HG03342 (cell line): ENCODE data around the gene JPH3.
"Not testable (repeated sequence)": the region's sequence is repeated elsewhere in the genome, so short reads cannot be mapped to it uniquely, and the experiment has no call there.

Experiments
- ATAC-seq: cut with Tn5 transposase; IDR thresholded peaks from one replicate; pipeline ENCODE4 v1.9.1; 2021; ENCODE audit warnings: mild to moderate bottlenecking, moderate library complexity; ENCODE audit not compliant: unreplicated experiment

JPH3 gene

GRCh38 chr16:87572959-87573358 is 29.3 kb upstream of the JPH3 start:
- ATAC-seq: no peak

DNA sequence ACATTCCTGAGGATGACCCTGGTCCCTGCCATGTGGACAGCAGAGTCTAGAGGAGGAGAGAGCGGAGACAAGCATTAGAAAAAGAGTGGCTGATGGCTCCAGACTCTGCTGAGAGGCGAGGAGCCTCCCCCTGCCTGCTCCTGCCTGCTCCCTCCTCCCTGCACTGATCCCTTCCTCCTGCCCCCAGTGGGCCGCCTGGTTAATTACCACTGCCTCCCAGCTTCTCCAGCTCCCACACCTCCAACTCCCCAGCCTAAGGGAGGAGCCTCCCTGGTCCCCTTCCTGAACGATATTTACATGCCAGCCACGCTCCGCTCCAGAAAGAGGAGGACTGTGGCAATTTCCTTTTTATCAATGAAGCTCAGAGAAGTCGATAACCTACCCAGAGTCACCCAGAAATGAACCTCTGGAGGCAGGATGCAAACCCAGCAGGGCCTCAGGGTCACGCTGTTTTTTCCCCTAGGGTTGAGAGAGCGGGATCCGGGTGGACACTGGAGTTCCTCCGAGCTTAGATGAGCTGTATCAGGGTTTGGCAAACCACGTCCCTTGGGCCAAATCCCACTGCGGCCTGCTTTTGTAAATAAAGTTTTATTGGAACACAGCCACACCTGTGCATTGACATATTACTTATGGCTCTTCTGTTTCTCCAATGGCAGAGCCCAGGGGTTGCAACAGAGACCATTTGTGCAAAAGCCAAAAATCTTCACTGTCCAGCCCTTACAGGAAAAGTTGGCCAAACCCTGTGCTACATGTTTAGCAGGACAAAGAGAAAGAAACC is 27.1 kb upstream of the JPH3 start:
- no peak for ATAC-seq

- ATAC-seq: no peak
Measured at GRCh38 chr16:87576171-87576570, 26.1 kb upstream of the JPH3 start.

GRCh38 chr16:87578142-87578930 is 24.0 kb upstream of the JPH3 start:
- ATAC-seq: not testable (repeated sequence)

DNA sequence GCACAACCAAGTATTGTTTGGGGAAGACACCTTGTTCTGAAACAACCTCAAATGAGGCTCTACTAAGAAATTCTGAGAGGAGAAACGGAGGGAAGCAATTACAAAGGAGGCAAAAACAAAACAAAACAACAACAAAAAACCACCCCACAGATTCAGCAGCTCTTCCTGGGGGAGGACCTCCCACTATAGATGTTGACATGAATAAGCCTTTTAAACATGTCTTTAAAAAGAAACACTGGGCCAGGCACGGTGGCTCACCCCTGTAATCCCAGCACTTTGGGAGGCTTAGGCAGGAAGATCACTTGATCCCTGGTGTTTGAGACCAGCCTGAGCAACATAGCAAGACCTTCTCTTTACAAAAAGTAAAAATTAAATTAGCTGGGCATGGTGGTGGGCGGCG is 22.6 kb upstream of the JPH3 start:
- no peak for ATAC-seq

GRCh38 chr16:87580855-87581261 is 21.4 kb upstream of the JPH3 start:
- ATAC-seq: no peak

- no peak for ATAC-seq
Measured at GRCh38 chr16:87581857-87582215, 20.5 kb upstream of the JPH3 start.

GRCh38 chr16:87582216-87582965 is 19.9 kb upstream of the JPH3 start:
- ATAC-seq: no peak

DNA sequence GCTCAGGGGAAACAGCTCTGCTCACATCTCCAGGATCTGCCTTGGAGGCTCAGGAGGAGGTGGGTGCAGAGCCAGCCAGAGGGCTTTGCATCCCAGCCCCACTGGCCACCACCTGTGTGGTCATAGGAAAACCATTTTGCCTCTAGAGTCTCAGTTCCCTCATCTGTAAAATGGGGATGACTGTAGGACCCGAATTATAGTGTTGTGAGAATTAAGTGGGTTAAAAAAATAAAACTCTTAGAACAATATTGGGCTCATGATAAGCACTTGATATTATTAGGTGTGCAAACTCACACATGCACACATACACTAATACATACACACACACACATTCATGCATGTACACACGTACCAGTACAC is 19.4 kb upstream of the JPH3 start:
- ATAC-seq: no peak

DNA sequence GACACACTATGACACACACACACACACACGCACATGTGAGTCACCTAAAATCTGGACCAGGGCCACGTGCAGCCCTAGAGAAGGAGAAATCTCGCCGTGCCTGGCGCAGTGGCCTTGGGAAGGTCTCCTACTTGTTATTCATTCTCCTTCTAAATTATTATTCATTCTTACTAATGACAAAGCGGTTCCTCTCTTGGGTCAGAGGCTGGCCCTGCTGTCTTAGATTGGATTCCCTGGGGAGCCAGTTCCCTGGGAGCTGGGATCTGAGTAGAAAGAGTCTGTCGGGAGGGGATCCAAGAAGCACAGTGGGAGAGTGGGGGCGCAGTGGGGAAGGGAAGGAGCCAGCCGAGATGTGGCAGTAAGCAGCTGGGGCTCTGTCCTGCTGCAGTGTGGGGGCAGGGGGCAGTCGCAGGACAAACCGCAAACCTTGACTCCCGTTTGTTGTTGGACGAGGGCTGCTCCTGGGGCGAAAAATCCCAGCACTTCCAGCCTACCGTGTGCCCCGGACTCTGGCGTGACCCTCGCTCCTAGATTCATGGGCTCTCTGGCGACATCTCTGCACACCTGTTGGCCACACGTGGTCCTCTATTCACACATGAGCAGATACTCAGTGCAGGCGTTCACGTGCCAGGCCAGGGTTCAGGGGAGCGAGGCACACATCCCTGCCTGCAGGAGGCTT is 18.7 kb upstream of the JPH3 start:
- ATAC-seq: no peak

DNA sequence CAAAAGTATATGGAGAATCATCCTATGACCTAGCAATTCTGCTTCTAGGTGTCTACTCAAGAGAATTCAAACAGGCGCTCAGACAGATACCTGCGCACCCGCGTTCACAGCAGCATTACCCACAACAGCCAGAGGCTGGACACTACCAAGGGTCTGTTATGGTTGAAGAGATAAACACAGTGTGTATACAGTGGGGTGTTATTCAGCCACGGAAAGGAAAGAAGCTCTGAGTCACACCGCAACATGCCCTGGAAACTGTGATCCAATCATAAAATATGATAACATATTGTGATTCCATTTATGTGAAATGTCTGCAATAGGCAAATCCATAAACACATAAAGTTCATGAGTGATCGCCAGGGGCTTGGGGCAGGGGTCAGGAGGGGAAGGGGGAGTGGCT is 18.0 kb upstream of the JPH3 start:
- ATAC-seq: no peak

- no peak for ATAC-seq
Measured at GRCh38 chr16:87584975-87585374, 17.3 kb upstream of the JPH3 start.

GRCh38 chr16:87585442-87586200 is 16.7 kb upstream of the JPH3 start:
- no peak for ATAC-seq

DNA sequence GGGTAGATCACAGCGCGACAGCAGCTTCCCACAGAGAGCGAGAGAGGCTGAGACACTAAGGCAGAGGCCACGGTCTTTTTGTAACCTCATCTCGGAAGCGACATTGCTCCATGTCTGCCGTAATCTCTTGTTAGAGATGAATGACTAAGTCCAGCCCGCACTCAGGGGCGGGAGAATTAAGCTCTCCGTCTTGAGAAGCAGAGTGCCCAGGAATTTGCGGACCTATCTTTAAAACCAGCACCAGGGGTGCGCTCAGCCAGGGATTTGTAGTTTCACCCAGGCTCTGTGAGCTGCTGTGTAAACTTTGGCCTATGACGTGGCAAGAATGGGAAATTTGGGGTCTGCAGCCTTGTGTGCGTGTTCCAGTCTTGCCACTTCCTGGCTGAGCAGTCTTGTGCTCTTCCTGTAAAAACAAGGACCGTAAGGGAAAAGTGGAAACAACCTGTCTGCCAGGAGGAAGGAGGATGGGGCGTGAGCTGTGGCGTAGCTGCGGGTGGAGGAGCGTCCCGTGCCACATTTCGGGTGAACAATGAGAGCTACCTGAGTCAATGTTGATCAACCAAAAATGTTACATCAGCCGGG is 16.0 kb upstream of the JPH3 start:
- no peak for ATAC-seq

- no peak for ATAC-seq
Measured at GRCh38 chr16:87587636-87588035, 14.7 kb upstream of the JPH3 start.

DNA sequence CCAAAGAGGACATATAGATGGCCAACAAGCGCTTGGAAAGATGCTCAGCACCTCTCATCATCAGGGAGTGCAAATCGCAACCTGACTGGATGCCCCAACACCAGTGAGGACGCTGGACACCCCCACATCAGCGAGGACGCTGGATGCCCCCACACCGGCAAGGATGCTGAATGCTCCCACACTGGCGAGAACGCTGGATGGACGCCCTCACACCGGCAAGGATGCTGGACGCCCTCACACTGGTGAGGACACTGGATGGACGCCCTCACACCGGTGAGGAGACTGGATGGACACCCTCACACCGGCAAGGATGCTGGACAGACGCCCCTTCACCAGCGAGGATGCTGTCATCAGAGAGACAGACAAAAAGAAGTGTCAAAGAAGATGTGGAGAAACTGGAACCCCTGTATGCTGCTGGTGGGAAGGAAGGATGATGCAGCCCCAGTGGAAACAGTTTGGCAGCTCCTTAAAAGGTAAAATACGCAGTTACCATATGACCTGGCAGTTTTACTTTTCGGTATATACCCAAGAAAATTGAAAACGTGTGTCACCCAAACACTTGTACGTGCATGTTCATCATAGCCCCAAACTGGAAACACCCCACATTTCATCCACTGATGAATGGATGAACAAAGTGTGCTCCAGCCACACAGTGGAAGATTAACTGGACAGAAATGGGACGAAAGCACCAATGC is 10.1 kb upstream of the JPH3 start:
- no peak for ATAC-seq

DNA sequence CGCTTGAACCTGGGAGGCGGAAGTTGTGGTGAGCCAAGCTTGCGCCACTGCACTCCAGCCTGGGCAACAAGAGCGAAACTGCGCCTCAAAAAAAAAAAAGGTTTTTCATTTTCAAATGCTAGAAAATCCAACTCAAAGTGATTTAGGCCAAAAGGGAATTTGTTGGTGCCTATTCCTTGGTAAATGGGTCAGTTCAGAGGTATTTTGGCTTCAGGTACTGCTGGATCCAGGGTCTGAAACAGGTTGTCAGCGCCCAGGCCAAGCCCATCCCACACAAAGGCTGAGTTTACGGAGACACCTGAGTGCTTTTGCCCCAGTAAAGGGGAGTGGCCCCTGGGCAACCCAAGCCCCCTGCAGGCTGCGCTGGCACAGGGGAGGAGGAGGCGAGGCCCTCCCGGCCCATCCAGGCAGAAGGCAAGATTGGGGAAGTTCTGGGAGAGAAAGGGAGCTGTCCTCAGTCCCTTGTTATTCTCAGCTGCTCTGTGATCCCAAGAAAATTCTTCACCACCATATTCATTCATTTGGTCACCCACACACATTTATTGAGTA is 8.5 kb upstream of the JPH3 start:
- ATAC-seq: no peak

DNA sequence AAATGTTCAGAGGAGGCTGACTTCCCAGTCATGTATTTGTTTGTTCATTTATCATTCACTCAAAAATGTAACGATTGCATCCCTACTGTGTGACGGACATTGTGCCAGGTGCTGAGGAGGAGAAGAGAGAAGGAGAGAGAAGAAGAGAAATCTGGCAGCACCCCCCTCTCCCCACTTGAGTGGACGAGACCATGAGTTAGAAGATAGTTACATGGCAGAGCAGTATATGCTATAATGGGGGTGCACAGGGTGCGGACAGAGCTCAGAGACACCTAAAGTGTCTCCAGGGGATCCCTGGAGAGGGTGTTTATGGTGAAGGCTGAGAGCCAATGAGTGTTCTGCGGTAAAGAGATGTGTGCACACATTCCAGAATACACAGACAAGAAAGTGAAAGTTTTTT is 6.6 kb upstream of the JPH3 start:
- no peak for ATAC-seq

DNA sequence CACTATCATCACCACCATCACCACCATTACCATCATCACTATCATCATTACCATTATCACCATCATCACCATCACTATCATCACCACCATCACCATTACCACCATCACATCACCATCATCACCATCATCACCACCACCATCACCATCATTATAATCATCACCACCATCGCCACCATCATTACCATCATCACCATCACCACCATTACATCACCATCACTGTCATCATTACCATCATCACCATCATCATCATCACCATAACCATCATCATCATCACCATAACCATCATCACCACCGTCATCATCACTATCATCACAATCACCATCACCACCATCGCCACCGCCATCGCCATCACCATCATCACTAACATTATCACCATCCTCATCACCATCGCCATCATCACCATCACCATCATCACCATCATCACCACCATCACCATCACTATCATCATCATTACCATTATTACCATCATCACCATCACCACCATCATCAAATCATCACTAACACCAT is 4.9 kb upstream of the JPH3 start:
- ATAC-seq: no peak
